GM12878 (cell line): ENCODE measurements around the gene ARRDC5. TPM values are rescaled to one million over a fixed set of nuclear protein-coding genes. Genes with fewer than 3 reads are reported as not detected.
A peak's percentile ranks its signal among the peaks of the same experiment; 100 is the strongest.

Experiments
- ATAC-seq: fragments of 200-7000 bp; cut with Tn5 transposase; 3 replicates; pipeline ENCODE4 v1.9.1; 2020; ENCODE audit warnings: mild to moderate bottlenecking, moderate library complexity
- BruUV-seq: library from RNA; stranded (reverse); fragments of 400-500 nt; replicated peaks from 2 replicates; lab custom pipeline; 2021; lab: Mats Ljungman, UMichigan
- CTCF ChIA-PET: fragments of 300-600 bp; sonication (Branson Sonifier 250); formaldehyde crosslinking; extraction: SDS; loops from one replicate; lab custom pipeline; 2021; ENCODE audit warnings: inconsistent platforms; lab: Yijun Ruan, JAX
- POLR2A ChIA-PET: fragments of 350-600 bp; formaldehyde crosslinking; extraction: SDS; loops from one replicate; lab custom pipeline; 2021; ENCODE audit warnings: inconsistent platforms; lab: Charles Lee
- RAD21 ChIA-PET: fragments of 300-600 bp; sonication (Branson Sonifier 250); formaldehyde crosslinking; loops from one replicate; lab custom pipeline; 2023; ENCODE audit warnings: antibody characterized with exemption; ENCODE audit not compliant: unreplicated experiment; lab: Charles Lee
- SMC1A ChIA-PET: fragments of 300-600 bp; sonication (Branson Sonifier 250); formaldehyde crosslinking; loops from one replicate; lab custom pipeline; 2023; ENCODE audit not compliant: unreplicated experiment, uncharacterized antibody; lab: Charles Lee
- DNase-seq: peaks from one replicate; pipeline ENCODE4 v3.0.0-alpha.2; 2011; ENCODE audit warnings: low read depth, low spot score
- FAIRE-seq: peaks from 3 replicates; lab custom pipeline; 2011; peaks lifted over from hg19 to GRCh38; lab: Jason Lieb, UNC
- H2AFZ ChIP-seq: 2 replicates; pipeline ENCODE4 v1.6.0; 2011; ENCODE audit warnings: low read depth, low read length, control low read depth; ENCODE audit not compliant: control insufficient read depth
- H3K27ac ChIP-seq: 2 replicates; pipeline ENCODE4 v1.5.1; 2011; ENCODE audit warnings: control low read depth; ENCODE audit not compliant: control insufficient read depth, insufficient read depth
- H3K27me3 ChIP-seq, 2 experiments: replicated peaks in 1 of 2; 2 replicates each; pipeline versions ENCODE4 v1.6.0 to v1.6.1; 2011; ENCODE audit warnings: low read length in 1 of 2; ENCODE audit not compliant: control insufficient read depth in 2 of 2, insufficient read depth in 2 of 2
- H3K36me3 ChIP-seq, 2 experiments: 2 replicates each; pipeline ENCODE4 v1.5.1; 2011; ENCODE audit warnings: low read length in 1 of 2; ENCODE audit not compliant: control insufficient read depth in 2 of 2, insufficient read depth in 2 of 2
- H3K4me1 ChIP-seq: 2 replicates; pipeline ENCODE4 v1.6.1; 2011; ENCODE audit warnings: mild to moderate bottlenecking, low read length, moderate library complexity, mixed read lengths; ENCODE audit not compliant: control insufficient read depth, insufficient read depth
- H3K4me2 ChIP-seq: 2 replicates; pipeline ENCODE4 v1.6.0; 2011; ENCODE audit warnings: control low read depth; ENCODE audit not compliant: control insufficient read depth, insufficient read depth
- H3K4me3 ChIP-seq: fragments of 200-600 bp; sonication (generic); 2 replicates; pipeline ENCODE4 v1.5.1; 2016
- H3K79me2 ChIP-seq: 2 replicates; pipeline ENCODE4 v1.6.0; 2011; ENCODE audit warnings: low read length; ENCODE audit not compliant: control insufficient read depth, insufficient read depth
- H3K9ac ChIP-seq: 2 replicates; pipeline ENCODE4 v1.8.0; 2011; ENCODE audit warnings: low read length, control low read depth, mixed read lengths; ENCODE audit not compliant: control insufficient read depth, insufficient read depth
- H3K9me3 ChIP-seq: replicated peaks from 3 replicates; pipeline ENCODE4 v1.5.1; 2011; ENCODE audit warnings: mild to moderate bottlenecking, low read length; ENCODE audit not compliant: control insufficient read depth, insufficient read depth
- H4K20me1 ChIP-seq: 2 replicates; pipeline ENCODE4 v1.6.0; 2011; ENCODE audit not compliant: control insufficient read depth, insufficient read depth
- ATF3 ChIP-seq: IDR thresholded peaks from 2 replicates; pipeline ENCODE4 v1.6.1; 2011; ENCODE audit warnings: low read depth, mild to moderate bottlenecking, low read length, moderate library complexity, borderline replicate concordance; ENCODE audit errors: extremely low read depth
- BACH1 ChIP-seq: fragments of 450-650 bp; IDR thresholded peaks from 2 replicates; pipeline ENCODE4 v1.6.1; 2017; ENCODE audit warnings: mild to moderate bottlenecking, borderline replicate concordance
- CREM ChIP-seq: IDR thresholded peaks from 2 replicates; pipeline ENCODE4 v1.6.1; 2014; ENCODE audit warnings: antibody characterized with exemption, low read depth
- DPF2 ChIP-seq: fragments of 450-650 bp; IDR thresholded peaks from 2 replicates; pipeline ENCODE4 v1.6.1; 2017; ENCODE audit warnings: mild to moderate bottlenecking
- ESRRA ChIP-seq: IDR thresholded peaks from 2 replicates; pipeline ENCODE4 v1.6.1; 2012; ENCODE audit warnings: mild to moderate bottlenecking, low read length, improper control_type of control experiment
- EZH2 ChIP-seq: IDR thresholded peaks from 2 replicates; pipeline ENCODE4 v1.6.1; 2012; ENCODE audit warnings: low read depth, mild to moderate bottlenecking, control low read depth, inconsistent platforms, low read length, borderline replicate concordance; ENCODE audit not compliant: control insufficient read depth
- FOS ChIP-seq: IDR thresholded peaks from 3 replicates; pipeline ENCODE4 v1.6.1; 2011; ENCODE audit warnings: borderline replicate concordance; ENCODE audit not compliant: insufficient read length; ENCODE audit errors: extremely low read depth
- IKZF1 ChIP-seq: fragments of 450-650 bp; conservative IDR thresholded peaks from 2 replicates; pipeline ENCODE4 v1.6.1; 2017; ENCODE audit warnings: antibody characterized with exemption, mild to moderate bottlenecking
- IRF3 ChIP-seq: fragments of 450-650 bp; IDR thresholded peaks from 2 replicates; pipeline ENCODE4 v1.6.1; 2014; ENCODE audit warnings: mild to moderate bottlenecking
- IRF5 ChIP-seq: fragments of 450-650 bp; IDR thresholded peaks from 2 replicates; pipeline ENCODE4 v1.6.1; 2017; ENCODE audit warnings: borderline replicate concordance
- JUNB ChIP-seq: IDR thresholded peaks from 2 replicates; pipeline ENCODE4 v1.6.1; 2016; ENCODE audit warnings: antibody characterized with exemption, mild to moderate bottlenecking
- NFXL1 ChIP-seq: fragments of 450-650 bp; IDR thresholded peaks from 2 replicates; pipeline ENCODE4 v1.6.1; 2017; ENCODE audit warnings: antibody characterized with exemption, mild to moderate bottlenecking, borderline replicate concordance
- PBX3 ChIP-seq: IDR thresholded peaks from 2 replicates; pipeline ENCODE4 v1.6.1; 2011; ENCODE audit warnings: mild to moderate bottlenecking, low read depth, low read length, moderate library complexity; ENCODE audit not compliant: insufficient replicate concordance
- RCOR1 ChIP-seq: conservative IDR thresholded peaks from 2 replicates; pipeline ENCODE4 v1.6.1; 2012; ENCODE audit warnings: low read depth, low read length, improper control_type of control experiment
- SRF ChIP-seq, 2 experiments: IDR thresholded peaks; 2 replicates each; pipeline ENCODE4 v1.6.1; 2011; ENCODE audit warnings: low read depth in 2 of 2, low read length in 2 of 2, mild to moderate bottlenecking in 1 of 2, moderate library complexity in 1 of 2
- TARDBP ChIP-seq: IDR thresholded peaks from 2 replicates; pipeline ENCODE4 v1.6.1; 2016; ENCODE audit warnings: borderline replicate concordance
- TCF3 ChIP-seq: IDR thresholded peaks from 2 replicates; pipeline ENCODE4 v1.6.1; 2012; ENCODE audit warnings: low read depth, mild to moderate bottlenecking, low read length, borderline replicate concordance; ENCODE audit not compliant: insufficient read depth
- YBX1 ChIP-seq: fragments of 450-650 bp; IDR thresholded peaks from 2 replicates; pipeline ENCODE4 v1.6.1; 2016; ENCODE audit warnings: antibody characterized with exemption
- ZNF207 ChIP-seq: fragments of 450-650 bp; IDR thresholded peaks from 2 replicates; pipeline ENCODE4 v1.6.1; 2014; ENCODE audit warnings: antibody characterized with exemption, mild to moderate bottlenecking, borderline replicate concordance
- WGBS: methylation state at CpG from one replicate; pipeline ENCODE4 v1.1.6; 2016; ENCODE audit warnings: low lambda C conversion rate; ENCODE audit not compliant: insufficient replicate concordance, insufficient coverage; ENCODE audit errors: missing lambda C conversion rate; 5-methylcytosine and 5-hydroxymethylcytosine counted together
- in situ Hi-C: fragments of 300-500 bp; cut with MboI; formaldehyde crosslinking; loops from 9 replicates; pipeline ENCODE4 v1.14.3; 2018; ENCODE audit warnings: mixed read lengths
- intact Hi-C: fragments of 100-400 bp; cut with micrococcal nuclease; formaldehyde crosslinking; loops from one replicate; pipeline ENCODE4 v1.14.2; 2022; ENCODE audit not compliant: unreplicated experiment
- polyA plus RNA-seq, 11 experiments: library from polyadenylated mRNA; depleted of rRNA in 4 of 11; unstranded in 6 of 11; stranded (reverse) in 5 of 11; fragments of >200 nt; fragmentation: Nextera tagmentation in 4 of 11; fragmentation: Illumina TruSeq in 1 of 11; extraction: Ambion mirVana in 4 of 11; extraction: Trizol in 1 of 11; gene quantifications; 1 replicate in 1 of 11; 2 replicates in 10 of 11; pipeline versions ENCODE4 v1.2.1 to v1.2.3, GENCODE V29; 2011 to 2016; ENCODE audit warnings: inconsistent platforms in 2 of 11, missing spikeins in 2 of 11, low read depth in 1 of 11
- total RNA-seq, 4 experiments: library from RNA; depleted of rRNA in 3 of 4; stranded (reverse); fragments of >200 nt in 3 of 4; fragmentation: Illumina TruSeq in 1 of 4; extraction: Trizol in 1 of 4; gene quantifications; 2 replicates each; pipeline versions ENCODE4 v1.2.1 to v1.2.3, GENCODE V29; 2013 to 2021

The ARRDC5 gene
- total and polyA plus RNA-seq, 10 of the 15 experiments (the other 5 are each of a cell fraction or from before 2014, with no cell fraction given), result 0.03 to 0.38 (median 0.12) TPM; not detected in 2

GRCh38 chr19:4844348-4845179 lies 58.1 kb downstream of the ARRDC5 start:
- in situ Hi-C loops, result no loop called here
- POLR2A ChIA-PET, result interaction anchor here (1.0 to 2.8 kb wide), 3 partner anchors 10 to 31 kb away, joined by 3 to 12 read pairs (median 6); partner anchors contain the start of gene TICAM1
- TF ChIP-seq NFXL1 (no peak), IRF3 (no peak), DPF2 (no peak), TCF3 (no peak), ATF3 (no peak), JUNB (no peak), EZH2 (no peak), SRF (IDR thresholded peaks at IDR 0.05; ENCODE audit: low read depth in 2 of 2, low read length in 2 of 2) (no peak), BACH1 (no peak), IRF5 (no peak), YBX1 (no peak), RCOR1 (no peak), CREM (no peak), PBX3 (no peak), TARDBP (no peak), IKZF1 (0 out of 2 replicates have a peak, but pooled peaks have one; percentile 21), FOS (no peak), ESRRA (no peak), ZNF207 (no peak)

More at GRCh38 chr19:4844348-4845179, 58.1 kb downstream of the ARRDC5 start:
- ChIA-PET CTCF (interaction anchor here (0.8 to 3.6 kb wide), 9 partner anchors 13 to 67 kb away, joined by 3 to 29 read pairs (median 5); partner anchors contain the start of gene TICAM1), RAD21 (interaction anchor here (0.6 to 3.8 kb wide), 7 partner anchors 14 to 53 kb away, joined by 3 to 16 read pairs (median 4); partner anchors contain the start of genes FEM1A, PLIN3 and TICAM1), SMC1A (interaction anchor here (0.7 to 13.9 kb wide), 6 partner anchors 13 to 54 kb away, joined by 3 to 176 read pairs (median 4); partner anchors contain the start of genes FEM1A and TICAM1)
- peaks cover 10 to 12% of the 10 kb centered on the region in 2 experiments; a peak in 3 of 4 replicates for H3K36me3 ChIP-seq
- peak; percentile 60 for ATAC-seq
- H3K9ac ChIP-seq, result no peak overlapping the region
- no peak overlapping the region for H3K4me2 ChIP-seq
- H3K27ac ChIP-seq, result no peak overlapping the region
- no peaks in the 10 kb centered on the region for H3K27me3 ChIP-seq
- H3K79me2 ChIP-seq, result no peaks in the 10 kb centered on the region
- H4K20me1 ChIP-seq, result no peaks in the 10 kb centered on the region
- BruUV-seq, result no TSS peak
- WGBS, result 95% methylated on average over 10 of the region's 10 CpGs
- no peak overlapping the region for H2AFZ ChIP-seq
- H3K9me3 ChIP-seq, result no peaks in the 10 kb centered on the region
- no peak for DNase-seq
- H3K4me3 ChIP-seq, result no peak overlapping the region
- intact Hi-C loops, result no loop called here
- peaks cover 27% of the 10 kb centered on the region for H3K4me1 ChIP-seq
- no peak for FAIRE-seq
